SK-N-SH (cell line): ENCODE data around the gene CCR6.
"Not testable (repeated sequence)": the region's sequence is repeated elsewhere in the genome, so short reads cannot be mapped to it uniquely, and the experiment has no call there.

ENCODE experiments used
- CHD2 ChIP-seq: fragments of 150-350 bp; IDR thresholded peaks from 2 replicates; pipeline ENCODE4 v1.6.1; 2018; ENCODE audit warnings: low read length; ENCODE audit not compliant: partially characterized antibody
- CTCF ChIP-seq: fragments of 200-600 bp; sonication (generic); IDR thresholded peaks from 2 replicates; pipeline ENCODE4 v1.6.1; 2017; ENCODE audit warnings: antibody characterized with exemption, mild to moderate bottlenecking, moderate library complexity
- MEF2A ChIP-seq: IDR thresholded peaks from 2 replicates; pipeline ENCODE4 v1.4.0; 2012; ENCODE audit warnings: low read depth, borderline replicate concordance
- NFIC ChIP-seq: IDR thresholded peaks from 2 replicates; pipeline ENCODE4 v1.4.0; 2012; ENCODE audit warnings: borderline replicate concordance
- NRF1 ChIP-seq: IDR thresholded peaks from 2 replicates; pipeline ENCODE4 v1.6.1; 2012; ENCODE audit warnings: low read depth, mild to moderate bottlenecking, low read length
- RAD21 ChIP-seq: IDR thresholded peaks from 2 replicates; pipeline ENCODE4 v1.6.1; 2012; ENCODE audit warnings: mild to moderate bottlenecking, low read length
- RFX5 ChIP-seq: IDR thresholded peaks from 2 replicates; pipeline ENCODE4 v1.6.1; 2012; ENCODE audit warnings: mild to moderate bottlenecking, improper control_type of control experiment, low read length

DNA sequence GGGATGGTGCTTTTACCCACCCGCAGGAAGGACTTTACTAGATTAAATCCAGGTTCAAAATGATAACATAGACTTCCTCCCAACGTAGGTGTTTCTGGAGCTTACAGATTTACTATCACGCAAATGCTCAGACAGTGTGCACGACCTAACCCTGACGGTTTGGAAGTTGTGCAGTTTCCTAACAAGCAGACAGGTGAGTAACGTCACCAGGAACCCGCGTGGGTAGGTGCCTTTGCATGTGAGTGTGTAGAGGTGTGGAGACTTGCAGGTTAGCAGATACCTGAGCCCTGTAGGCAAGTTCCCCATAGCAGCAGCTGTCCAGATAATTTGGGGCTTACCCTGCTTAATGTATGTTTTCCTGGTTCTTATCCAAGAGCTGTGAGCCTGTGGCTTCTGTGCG lies 64.4 kb downstream of the CCR6 start:
- TF ChIP-seq CTCF, CHD2, RAD21, NRF1, NFIC, RFX5, MEF2A: not testable (repeated sequence)
